DND-41 (cell line): ENCODE results near the gene ANK3.

Experiments used
- CTCF ChIP-seq: IDR thresholded peaks from 2 replicates; pipeline ENCODE4 v1.5.1; 2012; ENCODE audit warnings: borderline replicate concordance, low read length, moderate library complexity, mild to moderate bottlenecking; ENCODE audit not compliant: poor library complexity, severe bottlenecking; ENCODE audit errors: extremely low read depth
- EZH2 ChIP-seq: IDR thresholded peaks from 3 replicates; pipeline ENCODE4 v1.6.1; 2012; ENCODE audit warnings: borderline replicate concordance, low read depth, mild to moderate bottlenecking, moderate library complexity, low read length, inconsistent platforms; ENCODE audit not compliant: severe bottlenecking

DNA sequence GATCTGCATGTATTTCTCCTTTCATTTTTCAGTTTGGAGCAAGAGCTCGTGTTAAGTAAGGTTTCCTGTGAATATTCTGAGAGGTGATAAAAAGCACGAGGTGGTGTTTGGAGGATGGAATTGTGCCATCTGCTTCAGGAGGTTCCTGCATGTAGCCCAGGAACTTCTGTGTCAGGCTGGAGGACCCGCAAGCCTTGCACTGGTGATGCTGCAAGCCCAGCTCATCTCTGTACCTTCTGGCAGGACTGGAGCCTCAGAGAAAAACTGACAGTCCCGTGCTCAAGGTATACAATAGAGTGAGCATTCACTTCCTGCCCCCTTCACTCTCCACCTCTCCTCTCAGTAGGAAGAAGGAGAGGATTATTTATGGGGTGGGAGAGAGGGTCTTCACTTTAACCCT, 242.7 kb downstream of the ANK3 start:
- TF ChIP-seq CTCF (no peak), EZH2 (no peak)
